AML-193 (cell line): ENCODE measurements around the gene ITGA1.
"Not testable (repeated sequence)": the region's sequence is repeated elsewhere in the genome, so short reads cannot be mapped to it uniquely, and the experiment has no call there.

Experiments
- DNase-seq, 2 experiments: peaks; one replicate each; lab custom pipeline; 2025; lab: John Stamatoyannopoulos, UW

Gene ITGA1

GRCh38 chr5:52801329-52801728 lies 13.6 kb downstream of the ITGA1 start:
- no peak for DNase-seq

DNA sequence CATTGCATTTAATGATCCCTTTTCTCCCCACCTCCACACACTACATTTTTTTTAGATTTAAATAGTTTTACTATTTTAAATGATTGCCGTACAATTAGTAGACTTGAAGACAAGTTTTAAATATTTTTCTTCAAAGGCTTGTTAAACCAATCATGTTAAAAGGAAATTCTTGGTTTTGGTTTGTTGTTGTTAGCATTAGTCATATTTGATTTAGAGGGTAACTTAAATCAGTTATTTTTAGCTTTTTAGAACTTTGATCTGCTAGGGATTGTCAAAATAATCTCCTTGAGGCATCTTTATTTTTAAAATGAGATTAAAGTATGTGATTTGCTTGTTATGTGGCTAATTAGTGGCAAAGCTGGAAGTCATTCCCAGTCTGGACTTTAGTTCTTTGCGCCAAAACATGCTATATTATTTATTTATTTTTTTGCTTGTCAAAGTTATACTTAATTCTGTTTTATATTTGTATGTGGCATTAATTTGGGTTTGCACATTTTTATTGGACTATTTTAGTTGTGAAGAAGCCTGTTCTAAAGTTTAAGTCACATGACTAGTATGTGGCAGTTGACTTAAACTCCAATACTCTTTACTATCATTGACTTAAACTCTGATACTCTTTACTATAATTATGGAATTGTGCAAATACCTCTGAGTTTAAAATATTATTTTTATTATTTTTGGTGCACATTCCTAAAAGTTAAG lies 14.7 kb downstream of the ITGA1 start:
- no peak for DNase-seq

DNA sequence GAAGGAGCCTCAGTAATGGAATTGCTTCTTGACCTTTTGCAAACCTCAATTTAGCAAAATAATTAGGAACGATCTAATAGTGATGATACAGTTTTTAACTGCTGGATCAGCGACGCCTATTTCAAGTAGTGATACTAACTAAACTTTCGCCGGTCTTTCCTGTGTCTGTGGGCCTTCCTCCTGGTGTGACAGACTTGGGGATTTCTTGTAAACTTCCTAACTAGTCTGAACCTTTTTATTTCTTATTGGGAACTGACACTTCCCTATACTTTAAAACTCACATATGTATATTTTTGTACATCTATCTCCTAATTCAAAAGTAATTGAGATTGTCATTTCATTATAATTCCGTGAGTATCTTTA lies 15.2 kb downstream of the ITGA1 start:
- no peak for DNase-seq

- peak in 1 of 2 experiments; percentile 16 for DNase-seq
Observed at GRCh38 chr5:52804387-52804791, 16.7 kb downstream of the ITGA1 start.

GRCh38 chr5:52804981-52805380 lies 17.3 kb downstream of the ITGA1 start:
- DNase-seq = peak; percentile 44 to 59

DNA sequence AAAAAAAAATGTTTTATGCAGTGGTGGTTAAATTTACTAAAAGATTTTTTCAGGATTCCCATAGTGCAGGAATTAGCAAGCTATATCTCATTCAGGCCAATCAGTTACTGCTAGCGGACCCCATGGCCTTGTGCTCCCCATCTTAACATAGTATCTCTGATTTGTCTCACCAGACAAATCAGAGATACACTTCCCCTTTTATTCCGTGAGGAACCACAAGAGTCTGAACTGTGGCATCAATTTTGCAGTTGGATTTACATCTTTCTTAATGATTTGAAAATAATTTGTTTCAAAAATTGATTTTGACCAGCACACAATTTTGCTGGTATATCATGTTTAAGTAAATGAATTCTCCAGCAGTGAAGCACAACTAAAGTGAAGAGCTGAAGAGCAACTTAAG lies 17.9 kb downstream of the ITGA1 start:
- no peak for DNase-seq

DNA sequence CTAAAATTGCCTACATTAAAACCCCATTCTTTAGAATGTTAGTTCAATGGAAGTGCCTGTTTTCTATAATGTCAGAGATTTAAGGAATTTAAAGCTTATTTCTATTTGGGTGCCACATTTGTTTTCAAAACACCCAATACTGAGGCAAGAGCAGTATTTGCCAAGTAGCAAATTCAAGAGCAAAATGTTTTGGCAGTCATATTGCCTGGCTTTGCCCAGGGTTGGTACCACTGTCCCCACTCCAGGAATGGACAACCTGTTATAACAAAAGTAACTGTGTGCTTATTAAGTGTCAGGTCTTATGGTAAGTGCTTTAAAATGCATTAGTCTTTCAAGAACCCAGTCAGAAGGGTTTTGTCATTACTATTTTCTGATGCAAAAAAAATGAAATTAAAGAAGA lies 19.3 kb downstream of the ITGA1 start:
- no peak for DNase-seq

DNA sequence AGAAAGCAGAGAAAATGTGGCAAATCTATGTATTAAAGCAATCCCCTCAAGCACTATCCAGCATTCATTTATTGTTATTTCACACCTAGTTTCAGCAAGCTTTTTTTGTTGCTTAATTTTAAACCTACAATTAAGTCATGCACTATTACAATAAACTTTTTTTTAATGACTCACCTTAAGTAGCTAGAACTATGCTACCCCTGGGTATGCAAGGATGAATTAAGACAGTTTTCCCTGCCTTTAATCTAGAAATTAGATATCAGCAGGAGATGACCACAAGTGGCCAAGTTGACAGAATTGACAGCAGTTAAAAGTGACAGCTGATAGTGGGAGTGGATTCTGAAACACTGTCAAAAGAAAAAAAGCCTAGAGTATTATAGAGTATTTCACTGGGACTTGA lies 20.0 kb downstream of the ITGA1 start:
- no peak for DNase-seq

- no peak for DNase-seq
Observed at GRCh38 chr5:52808316-52808901, 20.7 kb downstream of the ITGA1 start.

- DNase-seq = no peak
Observed at GRCh38 chr5:52809884-52810283, 22.2 kb downstream of the ITGA1 start.

- no peak for DNase-seq
Observed at GRCh38 chr5:52810426-52810825, 22.7 kb downstream of the ITGA1 start.

GRCh38 chr5:52811067-52811749 lies 23.5 kb downstream of the ITGA1 start:
- DNase-seq = peak; percentile 90 to 93

DNA sequence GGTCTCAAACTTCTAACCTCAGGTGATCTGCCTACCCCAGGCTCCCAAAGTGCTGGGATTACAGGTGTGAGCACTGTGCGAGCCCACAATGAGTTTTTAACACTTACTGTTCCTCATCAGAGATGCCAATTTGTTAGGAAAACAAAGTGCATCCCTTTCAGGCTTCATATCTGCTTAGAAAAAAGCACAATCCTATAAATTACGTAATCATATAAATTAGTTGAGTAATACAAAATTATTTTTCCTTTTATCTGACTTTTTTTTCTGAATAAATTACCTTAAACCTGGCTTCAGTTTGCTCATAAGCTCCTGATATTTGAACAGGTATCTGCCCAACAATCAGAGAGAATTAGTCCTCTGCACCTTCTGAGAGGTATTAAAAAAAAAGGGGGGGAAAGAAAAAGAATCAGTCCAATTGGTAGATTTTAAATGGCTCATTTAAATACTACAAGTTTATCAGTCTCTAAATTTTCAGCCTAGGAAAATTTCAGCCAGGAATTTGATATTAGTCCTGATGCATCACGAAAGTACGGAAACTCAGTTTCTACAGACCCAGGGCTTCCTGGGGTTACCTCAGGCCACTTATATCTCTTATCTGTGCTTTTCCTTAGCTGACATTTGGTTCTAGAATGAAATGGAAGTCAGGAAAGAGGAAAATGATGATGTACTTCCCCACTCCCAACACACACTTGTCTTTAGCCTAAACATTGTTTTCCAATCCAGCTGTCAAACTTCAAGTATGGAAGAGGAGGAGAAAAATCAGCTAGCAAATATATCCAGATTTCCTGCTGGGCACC lies 26.8 kb downstream of the ITGA1 start:
- no peak for DNase-seq

GRCh38 chr5:52817818-52818217 lies 30.1 kb downstream of the ITGA1 start:
- DNase-seq = no peak

- no peak for DNase-seq
Observed at GRCh38 chr5:52818360-52818759, 30.6 kb downstream of the ITGA1 start.

DNA sequence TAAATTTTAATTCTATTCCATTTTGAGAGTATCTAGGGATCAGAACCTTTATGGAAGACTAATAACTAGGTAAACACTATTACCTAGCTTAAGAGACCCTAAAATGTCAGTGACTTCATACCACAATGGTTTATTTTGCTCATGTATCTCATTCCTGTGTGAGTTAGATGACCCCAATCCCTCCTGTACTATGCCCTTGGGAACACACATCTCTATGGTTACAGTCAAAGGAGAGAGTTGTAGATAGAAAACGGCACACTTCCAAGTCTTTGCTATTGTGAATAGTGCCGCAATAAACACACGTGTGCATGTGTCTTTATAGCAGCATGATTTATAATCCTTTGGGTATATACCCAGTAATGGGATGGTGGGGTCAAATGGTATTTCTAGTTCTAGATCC lies 31.1 kb downstream of the ITGA1 start:
- not testable (repeated sequence) for DNase-seq

- no peak for DNase-seq
Observed at GRCh38 chr5:52821901-52822300, 34.2 kb downstream of the ITGA1 start.

- no peak for DNase-seq
Observed at GRCh38 chr5:52822437-52822836, 34.7 kb downstream of the ITGA1 start.

DNA sequence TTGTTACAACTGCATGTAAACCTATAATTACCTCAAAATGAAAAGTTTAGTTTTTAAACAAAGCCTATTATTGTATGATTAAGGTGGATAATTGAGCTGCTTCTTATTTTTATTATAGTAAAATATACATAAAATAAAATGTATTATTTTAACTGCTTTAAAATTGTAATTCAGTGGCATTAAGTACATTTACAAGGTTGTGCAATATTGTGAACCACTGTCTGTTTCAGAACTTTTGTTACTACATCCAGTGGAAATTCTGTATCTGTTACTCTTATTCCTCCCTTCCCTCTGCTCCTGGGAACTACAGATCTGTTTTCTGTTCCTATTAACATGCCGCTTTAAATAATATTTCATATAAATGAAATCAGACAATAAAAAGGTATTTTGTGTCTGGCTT lies 37.1 kb downstream of the ITGA1 start:
- no peak for DNase-seq

DNA sequence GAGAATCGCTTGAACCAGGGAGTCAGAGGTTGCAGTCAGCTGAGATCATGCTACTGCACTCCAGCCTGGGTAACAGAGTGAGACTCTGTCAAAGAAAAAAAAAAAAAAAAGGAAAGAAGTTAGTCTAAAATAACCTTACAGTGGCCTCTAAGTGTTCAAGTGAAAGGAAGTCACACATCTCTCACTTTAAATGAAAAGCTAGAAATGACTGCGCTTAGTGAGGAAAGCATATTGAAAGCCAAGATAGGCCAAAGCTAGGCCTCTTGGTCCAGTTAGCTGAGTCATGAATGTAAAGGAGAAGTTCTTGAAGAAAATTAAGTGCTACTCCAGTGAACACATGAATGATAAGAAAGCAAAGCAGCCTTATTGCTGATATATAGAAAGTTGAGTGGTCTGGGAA lies 38.1 kb downstream of the ITGA1 start:
- DNase-seq = no peak

GRCh38 chr5:52827815-52828214 lies 40.1 kb downstream of the ITGA1 start:
- no peak for DNase-seq

DNA sequence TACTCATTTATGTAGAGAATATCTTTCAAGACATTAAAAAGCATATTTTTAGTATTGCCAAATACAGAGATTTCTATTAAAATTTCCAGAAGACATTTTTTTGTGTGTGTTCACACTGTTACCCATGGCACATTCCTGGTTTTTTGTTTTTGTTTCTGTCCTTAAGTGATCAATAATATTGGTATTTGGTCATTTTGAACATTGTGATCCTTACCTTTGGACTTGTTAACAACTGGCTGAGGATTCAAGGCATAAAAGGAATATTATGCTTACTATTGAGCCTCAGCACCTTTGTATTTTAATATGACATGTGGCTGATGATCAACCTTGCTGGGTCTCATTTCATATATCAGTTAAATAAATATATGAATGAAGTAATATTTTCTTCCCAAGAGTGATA lies 41.9 kb downstream of the ITGA1 start:
- DNase-seq = no peak

DNA sequence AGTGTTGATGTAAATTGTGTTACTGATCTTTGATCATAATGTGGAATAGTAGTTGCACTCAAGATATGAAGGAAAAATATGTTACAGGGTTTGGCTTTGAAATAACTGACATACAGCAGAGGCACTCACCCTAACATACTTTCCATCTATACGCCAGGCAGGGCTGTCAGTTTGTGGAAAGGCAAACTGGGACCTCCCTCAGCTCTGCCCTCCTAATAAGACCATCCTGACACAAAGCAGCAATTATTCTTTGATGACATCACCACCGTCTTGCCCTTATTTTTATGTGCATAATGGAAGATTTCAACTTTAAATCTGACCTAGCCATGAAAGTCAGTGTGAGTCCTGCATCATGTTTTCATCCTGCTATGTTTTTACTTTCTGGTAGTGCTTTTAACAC lies 42.9 kb downstream of the ITGA1 start:
- DNase-seq = no peak
